WTC11 (cell line): ENCODE measurements around the gene UMAD1. TPM values are rescaled to one million over a fixed set of nuclear protein-coding genes. Genes with fewer than 3 reads are reported as not detected.

Source experiments
- ATAC-seq: fragments of 200-7000 bp; cut with Tn5 transposase; 2 replicates; pipeline ENCODE4 v1.10.0; 2021; ENCODE audit warnings: mild to moderate bottlenecking, moderate library complexity
- CTCF ChIA-PET: fragments of 300-600 bp; sonication (Branson Sonifier 250); formaldehyde crosslinking; loops from one replicate; lab custom pipeline; 2021; ENCODE audit warnings: antibody characterized with exemption; lab: Charles Lee
- POLR2A ChIA-PET: fragments of 350-600 bp; sonication (Branson Sonifier 250); formaldehyde crosslinking; loops from one replicate; lab custom pipeline; 2021; ENCODE audit warnings: antibody characterized with exemption; lab: Charles Lee
- DNase-seq: peaks from one replicate; pipeline ENCODE4 v3.0.0; 2021; ENCODE audit warnings: low spot score
- H3K27ac Mint-ChIP-seq: 2 replicates; pipeline ENCODE4 v1.8.0; 2021; ENCODE audit warnings: mixed read lengths
- H3K27me3 Mint-ChIP-seq: 2 replicates; pipeline ENCODE4 v1.8.0; 2021; ENCODE audit warnings: low read depth, mild to moderate bottlenecking, moderate library complexity, mixed read lengths
- H3K36me3 Mint-ChIP-seq: 2 replicates; pipeline ENCODE4 v1.8.0; 2021; ENCODE audit warnings: mixed read lengths
- H3K4me1 Mint-ChIP-seq: 2 replicates; pipeline ENCODE4 v1.8.0; 2022; ENCODE audit warnings: mixed read lengths
- H3K4me3 Mint-ChIP-seq: 2 replicates; pipeline ENCODE4 v1.8.0; 2021; ENCODE audit warnings: mild to moderate bottlenecking, moderate library complexity, mixed read lengths
- H3K9me3 Mint-ChIP-seq: 2 replicates; pipeline ENCODE4 v1.8.0; 2021; ENCODE audit warnings: mixed read lengths
- CBFB ChIP-seq: sonication (generic); formaldehyde crosslinking; IDR thresholded peaks from 2 replicates; pipeline ENCODE4 v1.8.1; 2022; ENCODE audit warnings: mild to moderate bottlenecking, low read depth, missing genetic modification reagents
- ESRRA ChIP-seq: sonication (generic); formaldehyde crosslinking; IDR thresholded peaks from 2 replicates; pipeline ENCODE4 v1.8.1; 2022; ENCODE audit warnings: mild to moderate bottlenecking, missing genetic modification reagents, borderline replicate concordance
- GABPB1 ChIP-seq: sonication (generic); formaldehyde crosslinking; IDR thresholded peaks from 2 replicates; pipeline ENCODE4 v1.8.1; 2023; ENCODE audit warnings: mild to moderate bottlenecking, missing genetic modification reagents
- HMGA2 ChIP-seq: fragments of 250-450 bp; sonication (Bioruptor Pico); IDR thresholded peaks from 2 replicates; pipeline ENCODE4 v1.4.0; 2021; ENCODE audit warnings: mild to moderate bottlenecking, moderate library complexity
- KAT7 ChIP-seq: sonication (generic); formaldehyde crosslinking; IDR thresholded peaks from 2 replicates; pipeline ENCODE4 v1.8.1; 2023; ENCODE audit warnings: missing genetic modification reagents, mild to moderate bottlenecking, borderline replicate concordance
- NFATC4 ChIP-seq: fragments of 250-450 bp; sonication (Bioruptor Pico); IDR thresholded peaks from 2 replicates; pipeline ENCODE4 v1.9.0; 2021; ENCODE audit warnings: mild to moderate bottlenecking
- NR3C1 ChIP-seq: sonication (generic); formaldehyde crosslinking; conservative IDR thresholded peaks from 2 replicates; pipeline ENCODE4 v1.8.1; 2023; ENCODE audit warnings: low read depth, mild to moderate bottlenecking, missing genetic modification reagents
- PRDM15 ChIP-seq: sonication (generic); formaldehyde crosslinking; IDR thresholded peaks from 2 replicates; pipeline ENCODE4 v1.8.0; 2022; ENCODE audit warnings: missing genetic modification reagents
- TCF7 ChIP-seq: sonication (generic); formaldehyde crosslinking; IDR thresholded peaks from 2 replicates; pipeline ENCODE4 v1.8.0; 2022; ENCODE audit warnings: mild to moderate bottlenecking, low read depth, missing genetic modification reagents, moderate library complexity
- TEAD1 ChIP-seq: sonication (generic); formaldehyde crosslinking; IDR thresholded peaks from 2 replicates; pipeline ENCODE4 v1.8.0; 2022; ENCODE audit warnings: mild to moderate bottlenecking, missing genetic modification reagents
- ZNF232 ChIP-seq: sonication (generic); formaldehyde crosslinking; IDR thresholded peaks from 2 replicates; pipeline ENCODE4 v1.8.0; 2022; ENCODE audit warnings: mild to moderate bottlenecking, missing genetic modification reagents
- ZNF263 ChIP-seq: sonication (generic); formaldehyde crosslinking; IDR thresholded peaks from 2 replicates; pipeline ENCODE4 v1.8.1; 2022; ENCODE audit warnings: low read depth, mild to moderate bottlenecking, moderate library complexity, missing genetic modification reagents
- ZNF416 ChIP-seq: fragments of 250-450 bp; sonication (Bioruptor Pico); IDR thresholded peaks from 2 replicates; pipeline ENCODE4 v1.9.0; 2021; ENCODE audit warnings: mild to moderate bottlenecking, inconsistent platforms
- ZNF423 ChIP-seq: fragments of 250-450 bp; sonication (Bioruptor Pico); IDR thresholded peaks from 2 replicates; pipeline ENCODE4 v2.1.2; 2022; ENCODE audit warnings: mild to moderate bottlenecking, moderate library complexity
- ZNF512 ChIP-seq: sonication (generic); formaldehyde crosslinking; IDR thresholded peaks from 2 replicates; pipeline ENCODE4 v1.8.1; 2022; ENCODE audit warnings: missing genetic modification reagents, borderline replicate concordance
- total RNA-seq: library from RNA; stranded (reverse); gene quantifications from 3 replicates; pipeline ENCODE4 v1.2.3, GENCODE V29; 2021
- TF ChIP-seq, protein P1 (sequence below): sonication (generic); formaldehyde crosslinking; IDR thresholded peaks from 2 replicates; pipeline ENCODE4 v1.8.1; 2023; ENCODE audit warnings: mild to moderate bottlenecking, missing genetic modification reagents, borderline replicate concordance

UMAD1 gene
- total RNA-seq, 1 experiment from 2014 or later = 13.0 TPM

DNA sequence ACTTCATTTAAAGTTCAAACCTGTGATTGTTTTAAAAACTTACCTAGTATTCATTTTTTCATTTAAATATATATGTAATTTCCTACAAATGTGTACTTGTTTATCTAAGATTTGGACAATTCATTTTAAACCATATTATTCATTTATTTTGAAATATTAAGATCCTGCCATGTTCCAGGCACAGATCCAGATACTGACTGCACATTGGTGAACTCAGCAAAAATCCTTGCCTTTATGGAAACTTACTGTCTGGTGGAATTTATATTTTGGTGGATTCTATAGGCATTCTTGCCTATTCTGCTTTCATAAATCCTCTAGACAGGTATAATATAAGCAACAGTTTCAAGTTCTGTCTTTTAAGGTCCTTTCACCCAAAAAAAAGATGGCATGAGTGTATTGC lies 126.1 kb downstream of the UMAD1 start:
- no peaks in the 10 kb centered on the region for H3K9me3 Mint-ChIP-seq
- no peak overlapping the region for H3K4me3 Mint-ChIP-seq
- no peak for TF ChIP-seq ZNF512 (CRISPR knock-in tag)
- TF ChIP-seq ZNF232 = no peak
- DNase-seq (no peak), ATAC-seq (no peak)
- POLR2A ChIA-PET = no interaction called here
- H3K36me3 Mint-ChIP-seq = no peaks in the 10 kb centered on the region
- H3K27me3 Mint-ChIP-seq = no peaks in the 10 kb centered on the region
- CTCF ChIA-PET = interaction anchor here (0.7 to 1.0 kb wide), 2 partner anchors 96 to 423 kb away, joined by 3 read pairs; no protein-coding TSS in a partner anchor
- H3K4me1 Mint-ChIP-seq = peaks cover 12% of the 10 kb centered on the region
- H3K27ac Mint-ChIP-seq = no peak overlapping the region

GRCh38 chr7:7768977-7769709 lies 128.6 kb downstream of the UMAD1 start:
- POLR2A ChIA-PET = no interaction called here
- no peaks in the 10 kb centered on the region for H3K36me3 Mint-ChIP-seq
- H3K27me3 Mint-ChIP-seq = no peaks in the 10 kb centered on the region
- H3K4me1 Mint-ChIP-seq = peaks cover 27% of the 10 kb centered on the region
- no peaks in the 10 kb centered on the region for H3K9me3 Mint-ChIP-seq
- no peak for ATAC-seq
- TF ChIP-seq TCF7 (CRISPR knock-in tag) (no peak), NR3C1 (CRISPR knock-in tag) (no peak), ESRRA (CRISPR knock-in tag) (no peak), CBFB (CRISPR knock-in tag) (no peak), ZNF416 (CRISPR knock-in tag) (no peak), ZNF263 (CRISPR knock-in tag) (no peak), TEAD1 (CRISPR knock-in tag) (no peak), PRDM15 (CRISPR knock-in tag) (no peak), GABPB1 (CRISPR knock-in tag) (no peak), NFATC4 (CRISPR knock-in tag) (no peak), HMGA2 (CRISPR knock-in tag) (no peak), ZNF423 (no peak), KAT7 (CRISPR knock-in tag) (no peak)
- TF ChIP-seq, protein P1, sequence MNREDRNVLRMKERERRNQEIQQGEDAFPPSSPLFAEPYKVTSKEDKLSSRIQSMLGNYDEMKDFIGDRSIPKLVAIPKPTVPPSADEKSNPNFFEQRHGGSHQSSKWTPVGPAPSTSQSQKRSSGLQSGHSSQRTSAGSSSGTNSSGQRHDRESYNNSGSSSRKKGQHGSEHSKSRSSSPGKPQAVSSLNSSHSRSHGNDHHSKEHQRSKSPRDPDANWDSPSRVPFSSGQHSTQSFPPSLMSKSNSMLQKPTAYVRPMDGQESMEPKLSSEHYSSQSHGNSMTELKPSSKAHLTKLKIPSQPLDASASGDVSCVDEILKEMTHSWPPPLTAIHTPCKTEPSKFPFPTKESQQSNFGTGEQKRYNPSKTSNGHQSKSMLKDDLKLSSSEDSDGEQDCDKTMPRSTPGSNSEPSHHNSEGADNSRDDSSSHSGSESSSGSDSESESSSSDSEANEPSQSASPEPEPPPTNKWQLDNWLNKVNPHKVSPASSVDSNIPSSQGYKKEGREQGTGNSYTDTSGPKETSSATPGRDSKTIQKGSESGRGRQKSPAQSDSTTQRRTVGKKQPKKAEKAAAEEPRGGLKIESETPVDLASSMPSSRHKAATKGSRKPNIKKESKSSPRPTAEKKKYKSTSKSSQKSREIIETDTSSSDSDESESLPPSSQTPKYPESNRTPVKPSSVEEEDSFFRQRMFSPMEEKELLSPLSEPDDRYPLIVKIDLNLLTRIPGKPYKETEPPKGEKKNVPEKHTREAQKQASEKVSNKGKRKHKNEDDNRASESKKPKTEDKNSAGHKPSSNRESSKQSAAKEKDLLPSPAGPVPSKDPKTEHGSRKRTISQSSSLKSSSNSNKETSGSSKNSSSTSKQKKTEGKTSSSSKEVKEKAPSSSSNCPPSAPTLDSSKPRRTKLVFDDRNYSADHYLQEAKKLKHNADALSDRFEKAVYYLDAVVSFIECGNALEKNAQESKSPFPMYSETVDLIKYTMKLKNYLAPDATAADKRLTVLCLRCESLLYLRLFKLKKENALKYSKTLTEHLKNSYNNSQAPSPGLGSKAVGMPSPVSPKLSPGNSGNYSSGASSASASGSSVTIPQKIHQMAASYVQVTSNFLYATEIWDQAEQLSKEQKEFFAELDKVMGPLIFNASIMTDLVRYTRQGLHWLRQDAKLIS (CRISPR knock-in tag) = no peak
- TF ChIP-seq, all 79 proteins: peak for 0
- Mint-ChIP-seq H3K4me3 (no peak overlapping the region), H3K27ac (no peak overlapping the region)
- DNase-seq = no peak
- CTCF ChIA-PET = interaction anchor here (1.5 kb wide), 1 partner anchor 81 kb away, joined by 3 read pairs; no protein-coding TSS in a partner anchor
